Right lobe of liver (tissue), 6 donors: ENCODE results near the gene CUBN. TPM values are rescaled to one million over a fixed set of nuclear protein-coding genes. Genes with fewer than 3 reads are reported as not detected.

Experiments
- ATAC-seq, 4 donors: fragments of 200-7000 bp; cut with Tn5 transposase; one replicate each; pipeline ENCODE4 v1.9.1; 2020; ENCODE audit warnings: mild to moderate bottlenecking in 4 of 4, moderate library complexity in 4 of 4
- DNase-seq, 3 donors: peaks; one replicate each; pipeline ENCODE4 v3.0.0-alpha.2; 2020
- H3K27ac ChIP-seq, 3 donors: fragments of 200-600 bp; one replicate each; pipeline ENCODE4 v1.8.0; 2022
- H3K27me3 ChIP-seq, 2 donors: fragments of 200-600 bp; one replicate each; pipeline ENCODE4 v1.8.0; 2022
- H3K36me3 ChIP-seq, 4 donors: fragments of 200-600 bp; sonication (generic) in 1 of 4; one replicate each; pipeline versions ENCODE4 v1.5.1 to v1.8.0; 2017 to 2022; ENCODE audit warnings: control low read depth in 1 of 4
- H3K4me1 ChIP-seq, 4 donors: fragments of 200-600 bp; sonication (generic) in 1 of 4; one replicate each; pipeline versions ENCODE4 v1.5.1 to v1.8.0; 2017 to 2022; ENCODE audit warnings: control low read depth in 1 of 4
- H3K4me3 ChIP-seq, 3 donors: fragments of 200-600 bp; one replicate each; pipeline ENCODE4 v1.8.0; 2022
- H3K9me3 ChIP-seq, 4 donors: fragments of 200-600 bp; sonication (generic) in 1 of 4; one replicate each; pipeline versions ENCODE4 v1.5.1 to v1.8.0; 2017 to 2022; ENCODE audit warnings: control low read depth in 1 of 4
- CTCF ChIP-seq, 4 donors: fragments of 200-600 bp in 3 of 4; fragments of 450-650 bp in 1 of 4; IDR thresholded peaks; one replicate each; pipeline versions ENCODE4 v1.5.1 to v1.8.0; 2016 to 2022; ENCODE audit warnings: antibody characterized with exemption in 4 of 4, mild to moderate bottlenecking in 2 of 4
- POLR2A ChIP-seq: fragments of 450-650 bp; IDR thresholded peaks from one replicate; pipeline ENCODE4 v1.6.1; 2017; ENCODE audit warnings: antibody characterized with exemption, mild to moderate bottlenecking
- WGBS: methylation state at CpG from one replicate; pipeline ENCODE4 v1.1.6; 2018; ENCODE audit warnings: low coverage, low lambda C conversion rate; ENCODE audit not compliant: insufficient coverage; ENCODE audit errors: missing lambda C conversion rate; 5-methylcytosine and 5-hydroxymethylcytosine counted together
- intact Hi-C, 2 donors: fragments of 100-400 bp; cut with DNase I; formaldehyde crosslinking; loops; one replicate each; pipeline versions ENCODE4 v1.11.2 to v1.14.1; 2022
- total RNA-seq, 6 experiments: library from RNA; depleted of rRNA in 2 of 6; stranded (reverse); fragments of >200 nt in 2 of 6; fragmentation: NEBNext Ultra II Directional in 3 of 6; extraction: Animal tissue kit (Norgen Biotek cat#: 25700) in 3 of 6; gene quantifications; one replicate each; pipeline versions ENCODE4 v1.1.0 to v1.2.4, GENCODE V29; 2016 to 2023
- donor health status: DM: no; HTN: yes; CAD: no.
- donor health status: DM: no; HTN: no; CAD: no.
- donor health status: DM: no; HTN: no; CAD: no.
- donor health status: DM: no; HTN: yes; CAD: no.
- donor health status: DM: no; HTN: yes; CAD: no.

The CUBN gene
- total RNA-seq, 6 experiments from 2014 or later = 0.07 to 0.74 (median 0.27) TPM

GRCh38 chr10:16941067-16941466, 188.5 kb downstream of the CUBN start:
- intact Hi-C loops = no loop called here

GRCh38 chr10:16938952-16939351, 190.7 kb downstream of the CUBN start:
- Histone ChIP-seq H3K4me1 (no peaks in the 10 kb centered on the region), H3K27ac (no peak overlapping the region), H3K4me3 (no peak overlapping the region), H3K36me3 (no peaks in the 10 kb centered on the region), H3K9me3 (no peaks in the 10 kb centered on the region), H3K27me3 (no peaks in the 10 kb centered on the region)
- TF ChIP-seq POLR2A (no peak), CTCF (IDR thresholded peaks at IDR 0.05) (no peak)
- WGBS = 60% methylated on average over 3 of the region's 3 CpGs
- ATAC-seq = no peak
- intact Hi-C loops = no loop called here
- DNase-seq = no peak

More at GRCh38 chr10:16941067-16941466, 188.5 kb downstream of the CUBN start:
- H3K27ac ChIP-seq = no peak overlapping the region
- H3K27me3 ChIP-seq = no peaks in the 10 kb centered on the region
- H3K36me3 ChIP-seq = no peaks in the 10 kb centered on the region
- H3K4me3 ChIP-seq = no peak overlapping the region
- TF ChIP-seq CTCF (IDR thresholded peaks at IDR 0.05) (no peak), POLR2A (no peak)
- H3K4me1 ChIP-seq = no peaks in the 10 kb centered on the region
- DNase-seq (no peak), ATAC-seq (no peak)
- 61% methylated on average over 3 of the region's 3 CpGs for WGBS
- no peaks in the 10 kb centered on the region for H3K9me3 ChIP-seq

- Histone ChIP-seq H3K9me3 (no peaks in the 10 kb centered on the region), H3K27ac (no peak overlapping the region), H3K4me1 (no peaks in the 10 kb centered on the region), H3K4me3 (no peak overlapping the region), H3K27me3 (no peaks in the 10 kb centered on the region), H3K36me3 (no peaks in the 10 kb centered on the region)
- no peak for TF ChIP-seq POLR2A
- TF ChIP-seq CTCF (IDR thresholded peaks at IDR 0.05) = no peak
- intact Hi-C loops = no loop called here
- ATAC-seq (no peak), DNase-seq (no peak)
- WGBS = 89% methylated on average over 2 of the region's 2 CpGs
Observed at GRCh38 chr10:16934461-16934860, 195.2 kb downstream of the CUBN start.

GRCh38 chr10:16933783-16934182, 195.8 kb downstream of the CUBN start:
- Histone ChIP-seq H3K4me1 (no peaks in the 10 kb centered on the region), H3K9me3 (no peaks in the 10 kb centered on the region), H3K27me3 (no peaks in the 10 kb centered on the region), H3K4me3 (no peak overlapping the region), H3K36me3 (no peaks in the 10 kb centered on the region), H3K27ac (no peak overlapping the region)
- ATAC-seq (no peak), DNase-seq (no peak)
- intact Hi-C loops = no loop called here
- 83% methylated on average over 3 of the region's 4 CpGs for WGBS
- TF ChIP-seq POLR2A = no peak
- TF ChIP-seq CTCF (IDR thresholded peaks at IDR 0.05) = no peak

GRCh38 chr10:16931930-16932329, 197.7 kb downstream of the CUBN start:
- no peaks in the 10 kb centered on the region for H3K27me3 ChIP-seq
- intact Hi-C loops = no loop called here
- 54% methylated on average over 5 of the region's 5 CpGs for WGBS
- H3K27ac ChIP-seq = no peak overlapping the region
- no peaks in the 10 kb centered on the region for H3K36me3 ChIP-seq
- DNase-seq (no peak), ATAC-seq (no peak)
- TF ChIP-seq CTCF (IDR thresholded peaks at IDR 0.05) (no peak), POLR2A (no peak)
- H3K4me3 ChIP-seq = no peak overlapping the region
- no peaks in the 10 kb centered on the region for H3K4me1 ChIP-seq
- H3K9me3 ChIP-seq = no peaks in the 10 kb centered on the region
